HG02571 (cell line): Measurements from ENCODE around the gene MRPL21.
"Not testable (repeated sequence)": the region's sequence is repeated elsewhere in the genome, so short reads cannot be mapped to it uniquely, and the experiment has no call there.

Experiments used
- ATAC-seq: cut with Tn5 transposase; IDR thresholded peaks from one replicate; pipeline ENCODE4 v1.9.1; 2021; ENCODE audit warnings: mild to moderate bottlenecking, moderate library complexity; ENCODE audit not compliant: unreplicated experiment

MRPL21 gene

GRCh38 chr11:68872216-68873003 is 31.2 kb downstream of the MRPL21 start:
- no peak for ATAC-seq

DNA sequence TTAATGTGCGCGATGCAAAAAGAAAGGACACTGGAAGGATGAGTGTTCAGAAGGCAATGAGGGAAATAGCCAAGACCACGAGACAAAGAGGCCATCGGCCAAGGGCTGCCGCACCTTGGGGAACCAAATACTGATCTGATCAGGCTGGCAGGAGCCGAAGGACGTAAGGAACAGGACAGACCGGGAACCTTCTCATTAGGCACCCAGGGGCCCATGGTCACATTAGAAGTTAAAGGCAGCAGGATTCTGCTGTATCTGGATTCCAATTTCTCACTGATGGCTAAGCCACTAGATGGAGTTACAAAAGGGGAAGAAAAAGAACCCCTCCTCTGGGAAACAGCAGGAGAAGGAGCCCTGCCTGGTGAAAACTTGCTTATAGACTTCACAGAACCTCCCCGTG is 33.2 kb downstream of the MRPL21 start:
- ATAC-seq: no peak

GRCh38 chr11:68868221-68868835 is 35.3 kb downstream of the MRPL21 start:
- ATAC-seq: no peak

- ATAC-seq: no peak
These were observed 36.6 kb downstream of the MRPL21 start for GRCh38 chr11:68867066-68867465.

DNA sequence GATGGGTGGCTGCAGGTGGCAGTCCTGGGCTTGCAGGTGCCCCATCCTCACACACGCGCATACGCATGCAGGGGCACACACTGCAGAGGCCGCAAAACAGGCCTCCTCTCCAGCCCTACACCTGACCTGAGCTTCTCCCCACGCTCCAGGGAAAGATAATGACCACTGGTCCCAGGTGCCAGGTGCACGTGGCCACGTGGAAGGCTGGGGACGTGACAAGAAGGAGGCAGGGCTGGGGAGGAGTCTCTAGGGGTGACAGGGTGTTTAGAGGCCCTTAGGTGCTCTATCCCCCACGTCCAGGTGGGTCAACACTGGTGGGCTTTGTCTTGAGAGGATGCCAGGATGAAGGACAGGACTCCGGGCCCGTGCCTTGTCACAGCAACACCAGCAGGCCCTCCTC is 38.4 kb downstream of the MRPL21 start:
- ATAC-seq: no peak

- no peak for ATAC-seq
These were observed 39.9 kb downstream of the MRPL21 start for GRCh38 chr11:68863553-68864265.

DNA sequence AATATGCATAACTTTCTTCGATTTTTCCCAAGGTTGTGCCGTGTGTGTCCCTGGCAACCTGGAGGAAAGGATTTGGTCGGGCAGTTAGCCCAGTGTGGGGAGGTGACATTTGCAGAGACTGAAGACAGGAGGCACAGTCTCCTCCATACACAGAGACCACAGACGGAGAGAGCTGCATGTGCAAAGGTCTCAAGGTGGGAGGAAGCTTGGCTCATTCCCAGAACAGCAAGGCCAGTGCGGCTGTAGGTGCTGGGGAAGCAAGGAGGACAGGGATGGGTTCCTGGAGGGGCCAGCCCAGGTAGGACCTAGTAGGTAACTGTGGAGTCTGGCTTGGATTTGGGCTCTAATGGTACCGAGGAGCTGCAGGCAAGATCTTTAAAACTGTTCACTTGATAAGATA is 41.2 kb downstream of the MRPL21 start:
- ATAC-seq: no peak

DNA sequence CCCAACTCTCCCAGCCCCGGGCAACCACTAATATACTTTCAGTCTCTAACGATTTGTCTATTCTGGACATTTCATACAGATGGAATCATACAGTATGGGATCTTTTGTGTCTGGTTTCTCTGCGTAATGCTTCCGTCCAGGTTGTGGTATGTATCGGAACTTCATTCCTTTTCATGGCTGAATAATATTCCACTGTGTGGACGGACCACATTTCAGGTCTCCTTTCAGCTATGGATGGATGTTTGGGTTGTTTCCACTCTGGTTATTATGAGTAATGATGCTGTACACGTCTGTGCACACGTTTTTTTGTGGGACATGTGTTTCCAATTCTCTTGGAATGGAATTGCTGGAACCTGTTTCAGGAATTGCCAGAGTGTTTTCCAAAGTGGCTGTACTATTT is 44.5 kb downstream of the MRPL21 start:
- no peak for ATAC-seq

- no peak for ATAC-seq
These were observed 46.5 kb downstream of the MRPL21 start for GRCh38 chr11:68857037-68857586.

DNA sequence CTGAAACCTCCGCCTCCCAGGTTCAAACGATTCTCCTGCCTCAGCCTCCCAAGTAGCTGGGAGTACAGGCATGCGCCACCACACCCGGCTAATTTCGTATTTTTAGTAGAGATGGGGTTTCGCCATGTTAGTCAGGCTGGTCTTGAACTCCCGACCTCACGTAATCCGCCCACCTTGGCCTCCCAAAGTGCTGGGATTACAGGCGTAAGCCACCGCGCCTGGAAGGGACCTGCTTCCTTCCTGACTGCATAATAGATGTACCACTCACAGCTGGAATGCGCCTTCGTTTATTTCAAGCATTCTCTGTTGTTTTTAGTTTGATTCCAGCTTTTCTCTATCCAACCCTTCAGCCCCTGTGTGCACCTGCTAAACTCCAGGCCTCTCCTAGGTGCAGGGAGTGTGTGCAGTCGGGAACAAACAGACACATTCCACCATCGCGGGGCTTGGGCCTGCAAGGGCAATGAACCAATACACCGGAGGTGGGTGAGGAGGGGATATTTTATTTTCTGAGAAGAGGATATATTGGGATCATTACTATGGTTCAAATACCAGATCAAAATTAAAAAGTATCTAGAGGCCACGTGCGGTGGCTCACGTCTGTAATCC is 47.1 kb downstream of the MRPL21 start:
- not testable (repeated sequence) for ATAC-seq

DNA sequence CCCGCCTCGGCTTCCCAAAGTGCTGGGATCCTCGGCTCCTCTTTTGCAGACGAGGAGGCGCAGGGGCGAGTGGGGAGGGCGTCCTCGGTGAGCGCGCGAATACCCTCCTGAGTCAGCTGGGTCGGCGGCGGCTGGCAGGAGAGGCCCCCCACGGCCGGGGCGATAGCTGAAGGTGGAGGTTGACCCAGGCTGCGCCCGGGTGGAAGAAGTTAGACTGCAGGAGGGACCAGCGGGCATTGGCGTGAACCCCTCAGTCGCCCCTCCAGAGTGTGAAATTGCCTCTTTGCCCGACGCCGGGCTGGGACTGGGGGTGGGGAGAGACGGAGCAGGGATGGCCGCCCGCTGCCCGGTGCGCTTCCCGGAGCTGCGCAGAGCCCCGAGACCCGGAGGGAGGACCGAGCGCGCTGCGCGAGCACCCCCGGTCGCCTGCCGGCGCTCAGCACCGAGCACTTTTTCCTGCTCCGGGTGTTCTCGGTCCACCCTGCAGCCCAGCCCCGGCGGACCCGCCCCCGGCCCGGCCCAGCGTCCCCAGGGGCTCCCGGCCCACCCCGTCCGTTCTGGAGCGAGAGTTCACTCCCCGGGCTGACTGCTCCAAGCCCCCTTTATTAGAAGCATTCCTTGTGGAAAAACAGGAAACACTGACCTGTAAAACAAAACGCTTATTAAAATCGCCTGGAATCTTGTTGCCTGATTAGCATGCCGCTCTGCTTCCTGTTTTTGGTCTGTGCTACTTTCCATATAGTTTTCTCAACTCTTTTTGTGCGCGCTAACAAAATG is 48.2 kb downstream of the MRPL21 start:
- ATAC-seq: no peak

DNA sequence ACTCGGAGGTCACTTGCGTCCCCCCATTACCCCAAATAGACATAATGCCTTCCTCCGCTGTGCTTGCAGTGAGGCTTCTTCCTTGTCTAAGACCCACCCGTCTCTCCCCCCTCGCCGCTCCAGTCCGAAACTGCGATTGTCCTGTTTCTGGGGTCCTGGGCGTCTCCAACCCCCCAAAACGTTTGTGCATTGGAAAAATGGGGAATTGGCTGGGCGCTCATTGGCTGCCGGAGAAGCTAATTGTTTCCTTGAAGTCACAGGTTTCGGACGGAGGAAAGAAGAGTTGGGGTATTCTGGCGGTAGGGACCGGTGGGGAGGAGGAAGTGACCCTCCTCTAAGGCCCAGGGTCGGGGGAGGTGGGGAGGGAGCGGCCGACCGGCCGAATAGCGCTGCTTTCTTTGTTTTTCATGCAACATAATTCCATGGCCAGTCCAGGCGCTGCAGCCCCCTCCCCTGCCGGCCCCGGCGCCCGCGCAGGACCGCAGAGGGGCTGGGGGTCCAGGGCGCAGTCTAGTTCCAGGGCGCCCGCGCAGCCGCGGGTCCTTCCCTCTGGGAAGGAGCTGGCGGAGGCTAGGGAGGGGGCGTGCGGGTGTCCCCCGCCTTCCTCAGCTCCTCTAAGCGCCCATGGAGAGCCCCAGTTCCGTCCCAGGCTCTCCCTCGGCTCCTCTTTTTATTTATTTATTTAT is 49.2 kb downstream of the MRPL21 start:
- no peak for ATAC-seq

GRCh38 chr11:68852628-68853027 is 51.0 kb downstream of the MRPL21 start:
- no peak for ATAC-seq

GRCh38 chr11:68848429-68848828 is 55.2 kb downstream of the MRPL21 start:
- no peak for ATAC-seq

- no peak for ATAC-seq
These were observed 56.2 kb downstream of the MRPL21 start for GRCh38 chr11:68847395-68847794.

GRCh38 chr11:68845351-68846002 is 58.2 kb downstream of the MRPL21 start:
- ATAC-seq: no peak

GRCh38 chr11:68844801-68845200 is 58.8 kb downstream of the MRPL21 start:
- ATAC-seq: no peak

DNA sequence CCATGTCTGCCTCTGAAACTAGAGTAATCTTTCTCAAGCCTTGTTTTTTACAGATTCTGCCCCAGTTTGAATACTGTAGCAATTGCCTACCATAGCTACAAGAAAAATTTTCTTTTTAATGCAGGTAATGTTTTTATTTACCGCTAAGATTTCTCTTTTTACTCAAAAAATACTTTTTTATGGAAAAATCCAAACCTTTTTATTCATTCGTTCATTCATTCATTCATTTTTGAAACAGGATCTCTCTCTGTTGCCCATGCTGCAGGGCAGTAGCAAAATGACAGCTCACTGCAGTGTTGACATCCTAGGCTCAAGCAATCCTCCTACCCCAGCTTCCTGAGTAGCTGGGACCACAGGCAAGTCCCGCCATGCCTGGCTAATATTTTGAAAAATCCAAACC is 59.3 kb downstream of the MRPL21 start:
- ATAC-seq: no peak

GRCh38 chr11:68843703-68844312 is 59.8 kb downstream of the MRPL21 start:
- ATAC-seq: no peak
